H1 (cell line): ENCODE data around the gene CCDC171. TPM values are rescaled to one million over a fixed set of nuclear protein-coding genes. Genes with fewer than 3 reads are reported as not detected.

Experiments used
- CTCF ChIA-PET: fragments of 300-600 bp; sonication (Branson Sonifier 250); formaldehyde crosslinking; loops from one replicate; lab custom pipeline; 2021; ENCODE audit not compliant: partially characterized antibody; lab: Charles Lee
- POLR2A ChIA-PET: fragments of 300-600 bp; sonication (Branson Sonifier 250); formaldehyde crosslinking; loops from one replicate; lab custom pipeline; 2021; ENCODE audit warnings: inconsistent platforms; ENCODE audit not compliant: partially characterized antibody; lab: Charles Lee
- DNase-seq, 2 experiments: peaks; one replicate each; pipeline versions ENCODE4 v3.0.0 to v3.0.0-alpha.2; 2010 to 2022; ENCODE audit warnings: low spot score in 2 of 2, low read depth in 1 of 2, mixed read lengths in 1 of 2
- FAIRE-seq: peaks from 2 replicates; lab custom pipeline; 2011; peaks lifted over from hg19 to GRCh38; lab: Jason Lieb, UNC
- H2AFZ ChIP-seq: 2 replicates; pipeline ENCODE4 v1.8.1; 2012; ENCODE audit warnings: low read length, inconsistent platforms
- H2AK5ac ChIP-seq: 2 replicates; pipeline ENCODE4 v1.6.1; 2013; ENCODE audit warnings: low read depth, low read length
- H2BK120ac ChIP-seq: replicated peaks from 2 replicates; pipeline ENCODE3; 2013; ENCODE audit warnings: low read depth, low read length, inconsistent platforms
- H2BK12ac ChIP-seq: 2 replicates; pipeline ENCODE4 v1.6.1; 2013; ENCODE audit warnings: low read depth, low read length
- H2BK15ac ChIP-seq: 2 replicates; pipeline ENCODE4 v1.6.1; 2013; ENCODE audit warnings: low read length
- H2BK20ac ChIP-seq: 2 replicates; pipeline ENCODE4 v1.6.1; 2013; ENCODE audit warnings: low read length
- H2BK5ac ChIP-seq: 2 replicates; pipeline ENCODE4 v1.6.1; 2013; ENCODE audit warnings: low read depth, low read length
- H3K14ac ChIP-seq: 2 replicates; pipeline ENCODE4 v1.6.1; 2013; ENCODE audit warnings: inconsistent platforms; ENCODE audit not compliant: insufficient read length
- H3K18ac ChIP-seq: 2 replicates; pipeline ENCODE4 v1.6.1; 2013; ENCODE audit warnings: low read length; ENCODE audit errors: extremely low read depth
- H3K23ac ChIP-seq: 2 replicates; pipeline ENCODE4 v1.6.1; 2013; ENCODE audit warnings: inconsistent platforms; ENCODE audit not compliant: insufficient read length
- H3K23me2 ChIP-seq: 2 replicates; pipeline ENCODE4 v1.6.1; 2013; ENCODE audit warnings: low read depth, low read length
- H3K27ac ChIP-seq: 2 replicates; pipeline ENCODE4 v1.6.1; 2011; ENCODE audit warnings: low read depth, low read length, inconsistent platforms
- H3K27me3 ChIP-seq, 4 experiments: replicated peaks in 1 of 4; 1 replicate in 1 of 4; 2 replicates in 3 of 4; pipeline versions ENCODE4 v1.6.1 to v1.8.1; 2011 to 2013; ENCODE audit warnings: low read length in 3 of 4, mild to moderate bottlenecking in 3 of 4, inconsistent platforms in 2 of 4, mixed read lengths in 2 of 4, moderate library complexity in 1 of 4; ENCODE audit not compliant: control insufficient read depth in 3 of 4, insufficient read depth in 3 of 4; ENCODE audit errors: extremely low read depth in 1 of 4
- H3K36me3 ChIP-seq, 4 experiments: 2 replicates each; pipeline versions ENCODE4 v1.6.1 to v1.8.1; 2011 to 2013; ENCODE audit warnings: mild to moderate bottlenecking in 4 of 4, low read length in 3 of 4, moderate library complexity in 2 of 4, control low read depth in 1 of 4, inconsistent platforms in 1 of 4; ENCODE audit not compliant: insufficient read depth in 4 of 4, control insufficient read depth in 2 of 4
- H3K4ac ChIP-seq: replicated peaks from 2 replicates; pipeline ENCODE3; 2013; ENCODE audit warnings: low read length, low read depth, mixed read lengths, inconsistent platforms; ENCODE audit not compliant: insufficient read length
- H3K4me1 ChIP-seq, 4 experiments: replicated peaks in 1 of 4; 1 replicate in 1 of 4; 2 replicates in 3 of 4; pipeline versions ENCODE4 v1.6.1 to v1.8.1; 2011 to 2013; ENCODE audit warnings: low read length in 3 of 4, inconsistent platforms in 2 of 4, mixed read lengths in 1 of 4; ENCODE audit not compliant: insufficient read depth in 4 of 4, control insufficient read depth in 3 of 4
- H3K4me2 ChIP-seq, 2 experiments: 2 replicates each; pipeline versions ENCODE4 v1.6.1 to v1.8.1; 2011 to 2013; ENCODE audit warnings: low read depth in 2 of 2, low read length in 2 of 2, control low read depth in 1 of 2, inconsistent platforms in 1 of 2, mild to moderate bottlenecking in 1 of 2; ENCODE audit not compliant: insufficient read depth in 1 of 2
- H3K4me3 ChIP-seq, 4 experiments: fragments of 200-600, 300-600 bp in 1 of 4; sonication (generic), shearing (Covaris generic), sonication (Bioruptor Twin) in 1 of 4; 2 replicates each; pipeline versions ENCODE4 v1.5.1 to v1.8.1; 2011 to 2016; ENCODE audit warnings: low read length in 4 of 4, low read depth in 3 of 4, control low read depth in 2 of 4, inconsistent platforms in 2 of 4, mild to moderate bottlenecking in 2 of 4, mixed read lengths in 1 of 4, moderate library complexity in 1 of 4; ENCODE audit not compliant: insufficient read depth in 2 of 4; ENCODE audit errors: extremely low read depth in 1 of 4
- H3K56ac ChIP-seq: replicated peaks from 2 replicates; pipeline ENCODE3; 2013; ENCODE audit warnings: low read depth, mild to moderate bottlenecking, mixed read lengths, low read length, inconsistent platforms; ENCODE audit not compliant: insufficient read length
- H3K79me1 ChIP-seq: 2 replicates; pipeline ENCODE4 v1.6.1; 2013; ENCODE audit warnings: low read depth, low read length, control low read depth
- H3K79me2 ChIP-seq, 2 experiments: 2 replicates each; pipeline versions ENCODE4 v1.6.1 to v1.8.1; 2012 to 2013; ENCODE audit warnings: low read length in 2 of 2, mild to moderate bottlenecking in 2 of 2, inconsistent platforms in 1 of 2; ENCODE audit not compliant: insufficient read depth in 2 of 2, control insufficient read depth in 1 of 2
- H3K9ac ChIP-seq, 4 experiments: replicated peaks in 1 of 4; 1 replicate in 1 of 4; 2 replicates in 3 of 4; pipeline versions ENCODE4 v1.6.1 to v1.8.1; 2011 to 2013; ENCODE audit warnings: low read depth in 3 of 4, low read length in 3 of 4, control low read depth in 2 of 4, mild to moderate bottlenecking in 2 of 4, moderate library complexity in 2 of 4, inconsistent platforms in 1 of 4; ENCODE audit errors: extremely low read depth in 1 of 4
- H3K9me3 ChIP-seq, 2 experiments: 2 replicates each; pipeline versions ENCODE4 v1.6.1 to v1.8.1; 2012 to 2013; ENCODE audit warnings: mild to moderate bottlenecking in 2 of 2, moderate library complexity in 2 of 2, control low read depth in 1 of 2, inconsistent platforms in 1 of 2, low read depth in 1 of 2, low read length in 1 of 2, mixed read lengths in 1 of 2; ENCODE audit not compliant: insufficient read depth in 2 of 2
- H4K20me1 ChIP-seq, 2 experiments: replicated peaks in 1 of 2; 2 replicates each; pipeline versions ENCODE3 to v1.8.1; 2011 to 2013; ENCODE audit warnings: inconsistent platforms in 2 of 2, low read length in 2 of 2, mild to moderate bottlenecking in 1 of 2; ENCODE audit not compliant: insufficient read depth in 2 of 2, control insufficient read depth in 1 of 2
- H4K5ac ChIP-seq: 2 replicates; pipeline ENCODE4 v1.6.1; 2013; ENCODE audit warnings: low read length, low read depth, mixed read lengths, inconsistent platforms; ENCODE audit not compliant: insufficient read length
- H4K8ac ChIP-seq: 2 replicates; pipeline ENCODE4 v1.8.0; 2013; ENCODE audit warnings: mild to moderate bottlenecking, moderate library complexity, low read length, inconsistent platforms; ENCODE audit not compliant: insufficient read depth; ENCODE audit errors: extremely low read depth
- H4K91ac ChIP-seq: replicated peaks from 2 replicates; pipeline ENCODE3; 2013; ENCODE audit warnings: low read length, mixed read lengths, inconsistent platforms; ENCODE audit not compliant: insufficient read length
- CBX8 ChIP-seq: fragments of 300-800, 300-1000 bp; sonication (generic); IDR thresholded peaks from 2 replicates; pipeline ENCODE4 v1.7.1; 2016; ENCODE audit warnings: low read depth, low read length, borderline replicate concordance
- SP4 ChIP-seq: IDR thresholded peaks from 2 replicates; pipeline ENCODE4 v1.6.1; 2012; ENCODE audit warnings: low read length, inconsistent platforms
- TAF1 ChIP-seq: IDR thresholded peaks from 2 replicates; pipeline ENCODE4 v1.6.1; 2011; ENCODE audit warnings: mild to moderate bottlenecking, low read depth, low read length
- WGBS, 2 experiments: shearing (Covaris generic) in 1 of 2; methylation state at CpG; one replicate each; pipeline versions ENCODE4 v1.1.6 to v1.1.7; 2013 to 2015; ENCODE audit warnings: low lambda C conversion rate in 2 of 2, mixed read lengths in 2 of 2, inconsistent platforms in 1 of 2, low coverage in 1 of 2, missing lambda C conversion rate in 1 of 2; ENCODE audit not compliant: insufficient replicate concordance in 2 of 2, insufficient coverage in 1 of 2, insufficient read length in 1 of 2; ENCODE audit errors: extremely low coverage in 1 of 2, missing lambda C conversion rate in 1 of 2; 5-methylcytosine and 5-hydroxymethylcytosine counted together
- polyA plus RNA-seq, 7 experiments: library from polyadenylated mRNA; depleted of rRNA in 3 of 7; stranded (reverse) in 5 of 7; unstranded in 2 of 7; fragments of >200 nt in 5 of 7; fragments of 200-250 nt in 2 of 7; gene quantifications; 1 replicate in 5 of 7; 2 replicates in 1 of 7; 4 replicates in 1 of 7; pipeline versions ENCODE4 v1.2.1 to v1.2.3, GENCODE V29; 2011 to 2013; ENCODE audit warnings: missing spikeins in 2 of 7, mixed read lengths in 2 of 7
- total RNA-seq: library from RNA; stranded (reverse); fragmentation: NEBNext Ultra II Directional; extraction: Animal tissue kit (Norgen Biotek cat#: 25700); gene quantifications from 2 replicates; pipeline ENCODE4 v1.2.1, GENCODE V29; 2021

Gene CCDC171
- total and polyA plus RNA-seq, 2 of the 8 experiments (the other 6 are each of a cell fraction or from before 2014, with no cell fraction given) = 0.83 to 2.3 TPM

DNA sequence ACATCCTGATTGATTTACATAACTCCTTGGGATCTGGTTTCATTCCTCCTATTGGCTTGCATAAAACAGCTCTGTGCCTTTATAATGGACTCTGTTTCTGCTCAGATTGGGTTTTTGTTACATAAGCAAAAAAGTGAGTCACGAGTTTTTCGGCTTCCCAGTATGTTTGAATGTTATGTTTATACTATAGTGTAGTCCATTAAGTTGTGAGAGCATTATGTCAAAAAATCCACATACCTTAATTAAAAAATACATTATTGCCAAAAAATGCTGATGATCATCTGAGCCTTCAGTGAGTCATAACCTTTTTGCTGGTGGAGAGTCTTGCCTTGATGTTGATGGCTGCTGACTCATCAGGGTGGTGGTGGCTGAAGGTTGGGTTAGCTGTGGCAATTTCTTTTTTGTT is 144.6 kb downstream of the CCDC171 start:
- Histone ChIP-seq H4K8ac (no peak overlapping the region), H3K4me2 (no peak overlapping the region), H2AFZ (no peak overlapping the region), H3K14ac (no peak overlapping the region), H3K18ac (no peak overlapping the region), H2BK15ac (no peak overlapping the region), H3K4me1 (0 out of 7 replicates have a peak, but pooled peaks cover 0 to 4% (median 0%) of the 10 kb centered on the region in 4 experiments), H3K36me3 (no peaks in the 10 kb centered on the region), H3K23me2 (no peaks in the 10 kb centered on the region), H2AK5ac (no peak overlapping the region)
- 90% methylated on average over 2 of the region's 2 CpGs; no CpG with 5 or more reads in 1 of the 2 experiments for WGBS, 2 experiments
- POLR2A ChIA-PET = no interaction called here
- DNase-seq = no peak
- no peak for TF ChIP-seq CBX8
- TF ChIP-seq SP4 = no peak
- TF ChIP-seq TAF1 = no peak
- TF ChIP-seq, all 59 proteins: peak for 0
- no peak overlapping the region for H2BK20ac ChIP-seq
- FAIRE-seq = no peak
- H3K79me2 ChIP-seq = no peaks in the 10 kb centered on the region
- H2BK5ac ChIP-seq = no peak overlapping the region
- H3K9ac ChIP-seq = no peak overlapping the region
- CTCF ChIA-PET = no interaction called here
- H3K4me3 ChIP-seq = no peak overlapping the region
- no peak overlapping the region for H3K4ac ChIP-seq
- peaks cover 0 to 4% of the 10 kb centered on the region in 2 experiments; a peak in 1 of 4 replicates for H3K9me3 ChIP-seq
- H3K27me3 ChIP-seq = no peaks in the 10 kb centered on the region
- H3K79me1 ChIP-seq = no peaks in the 10 kb centered on the region
- H4K5ac ChIP-seq = no peak overlapping the region
- no peak overlapping the region for H3K23ac ChIP-seq
- H2BK12ac ChIP-seq = no peak overlapping the region
- H4K91ac ChIP-seq = no peak overlapping the region
- H3K56ac ChIP-seq = no peak overlapping the region
- no peak overlapping the region for H2BK120ac ChIP-seq
- no peak overlapping the region for H3K27ac ChIP-seq
- H4K20me1 ChIP-seq = no peaks in the 10 kb centered on the region
